ENCODE results near the gene MITF. TPM values are rescaled to one million over a fixed set of nuclear protein-coding genes. Genes with fewer than 3 reads are reported as not detected.

MITF gene
- total RNA-seq, 4 donors from 2014 or later: 71.1 to 139 (median 109) TPM

- intact Hi-C loops (cut with DNase I; ENCODE audit: low total_unique reads) (loop anchor here (10.0 kb wide), 1 partner anchor 754 kb away; the partner anchor contains the start of gene LMOD3), in situ Hi-C loops (cut with MboI; ENCODE audit: low sequenced_read_pairs in 4 of 4) (no loop called here)
- TF ChIP-seq CTCF (IDR thresholded peaks at IDR 0.05 in 4 of 5, conservative IDR thresholded peaks at IDR 0.05 in 1 of 5) (no peak), POLR2A (IDR thresholded peaks at IDR 0.05) (no peak)
- no peak overlapping the region for H3K4me3 ChIP-seq
- ATAC-seq (no peak), DNase-seq (no peak)
- H3K9me3 ChIP-seq: no peaks in the 10 kb centered on the region
- H3K4me1 ChIP-seq: peaks cover 28 to 34% of the 10 kb centered on the region in 2 donors
- no peak overlapping the region for H3K27ac ChIP-seq
- H3K27me3 ChIP-seq: no peaks in the 10 kb centered on the region
- H3K36me3 ChIP-seq: no peaks in the 10 kb centered on the region
Measured at GRCh38 chr3:69879051-69879450, 139.8 kb downstream of the MITF start.

GRCh38 chr3:69880069-69880640, 140.9 kb downstream of the MITF start:
- Histone ChIP-seq H3K27ac (no peak overlapping the region), H3K36me3 (no peaks in the 10 kb centered on the region), H3K27me3 (no peaks in the 10 kb centered on the region), H3K9me3 (no peaks in the 10 kb centered on the region), H3K4me1 (peaks cover 23 to 24% of the 10 kb centered on the region in 2 donors), H3K4me3 (no peak overlapping the region)
- intact Hi-C loops (cut with DNase I; ENCODE audit: low total_unique reads): no loop called here
- in situ Hi-C loops (cut with MboI; ENCODE audit: low sequenced_read_pairs in 4 of 4): no loop called here
- ATAC-seq (no peak), DNase-seq (no peak)
- TF ChIP-seq CTCF (IDR thresholded peaks at IDR 0.05 in 4 of 5, conservative IDR thresholded peaks at IDR 0.05 in 1 of 5) (no peak), POLR2A (IDR thresholded peaks at IDR 0.05) (no peak)

- in situ Hi-C loops (cut with MboI; ENCODE audit: low sequenced_read_pairs in 4 of 4): no loop called here
- no peak for ATAC-seq
- Histone ChIP-seq H3K4me3 (no peak overlapping the region), H3K36me3 (no peaks in the 10 kb centered on the region), H3K27ac (no peak overlapping the region), H3K27me3 (no peaks in the 10 kb centered on the region), H3K4me1 (peaks cover 23 to 26% of the 10 kb centered on the region in 2 donors), H3K9me3 (no peaks in the 10 kb centered on the region)
- intact Hi-C loops (cut with DNase I; ENCODE audit: low total_unique reads): no loop called here
- DNase-seq: no peak
- TF ChIP-seq CTCF (IDR thresholded peaks at IDR 0.05 in 4 of 5, conservative IDR thresholded peaks at IDR 0.05 in 1 of 5): no peak
- no peak for TF ChIP-seq POLR2A (IDR thresholded peaks at IDR 0.05)
Measured at GRCh38 chr3:69881051-69881450, 141.8 kb downstream of the MITF start.

- Histone ChIP-seq H3K4me3 (no peak overlapping the region), H3K4me1 (peaks cover 18 to 28% of the 10 kb centered on the region in 2 donors), H3K36me3 (no peaks in the 10 kb centered on the region), H3K27me3 (no peaks in the 10 kb centered on the region), H3K27ac (no peak overlapping the region), H3K9me3 (no peaks in the 10 kb centered on the region)
- TF ChIP-seq POLR2A (IDR thresholded peaks at IDR 0.05): no peak
- TF ChIP-seq CTCF (IDR thresholded peaks at IDR 0.05 in 4 of 5, conservative IDR thresholded peaks at IDR 0.05 in 1 of 5): no peak
- DNase-seq: no peak
- ATAC-seq: no peak
- in situ Hi-C loops (cut with MboI; ENCODE audit: low sequenced_read_pairs in 4 of 4) (no loop called here), intact Hi-C loops (cut with DNase I; ENCODE audit: low total_unique reads) (no loop called here)
Measured at GRCh38 chr3:69881756-69882428, 142.6 kb downstream of the MITF start.

Measured in gastrocnemius medialis (tissue), 4 donors.